GM12875 (cell line): ENCODE measurements around the gene EIF4ENIF1.
A peak's percentile ranks its signal among the peaks of the same experiment; 100 is the strongest.

Experiments used
- H3K4me3 ChIP-seq: one replicate; pipeline ENCODE4 v1.5.1; 2011; ENCODE audit warnings: low read depth, low read length, control low read depth
- CTCF ChIP-seq: IDR thresholded peaks from 2 replicates; pipeline ENCODE4 v1.5.1; 2011; ENCODE audit warnings: low read depth, mild to moderate bottlenecking, control low read depth, inconsistent platforms, low read length, moderate library complexity, borderline replicate concordance; ENCODE audit not compliant: insufficient read depth

Gene EIF4ENIF1

GRCh38 chr22:31477329-31477728 is 12.3 kb downstream of the EIF4ENIF1 start:
- TF ChIP-seq CTCF, result no peak
- H3K4me3 ChIP-seq, result no peak overlapping the region

GRCh38 chr22:31475800-31476199 is 13.8 kb downstream of the EIF4ENIF1 start:
- TF ChIP-seq CTCF, result no peak
- H3K4me3 ChIP-seq, result no peak overlapping the region

GRCh38 chr22:31474743-31475142 is 14.9 kb downstream of the EIF4ENIF1 start:
- no peak for TF ChIP-seq CTCF
- no peak overlapping the region for H3K4me3 ChIP-seq

GRCh38 chr22:31465307-31465706 is 24.3 kb downstream of the EIF4ENIF1 start:
- no peak overlapping the region for H3K4me3 ChIP-seq
- TF ChIP-seq CTCF, result no peak

GRCh38 chr22:31461699-31462098 is 27.9 kb downstream of the EIF4ENIF1 start:
- TF ChIP-seq CTCF, result no peak
- no peak overlapping the region for H3K4me3 ChIP-seq

- no peak overlapping the region for H3K4me3 ChIP-seq
- TF ChIP-seq CTCF, result peak; percentile 59
Observed at GRCh38 chr22:31451709-31452571, 37.7 kb downstream of the EIF4ENIF1 start.

GRCh38 chr22:31449506-31449905 is 40.1 kb downstream of the EIF4ENIF1 start:
- H3K4me3 ChIP-seq, result no peak overlapping the region
- TF ChIP-seq CTCF, result no peak
